Effector memory CD4-positive, alpha-beta T cell (primary cell): ENCODE results near the gene TMEM40.

ENCODE experiments used
- DNase-seq, 3 donors: peaks; one replicate each; pipeline ENCODE4 v3.0.0-alpha.2; 2020
- H3K27ac ChIP-seq: 2 replicates; pipeline ENCODE4 v1.7.0; 2013; ENCODE audit warnings: mild to moderate bottlenecking, low read length, moderate library complexity; ENCODE audit not compliant: insufficient read depth, poor library complexity, severe bottlenecking
- H3K27me3 ChIP-seq: replicated peaks from 2 replicates; pipeline ENCODE4 v1.7.0; 2013; ENCODE audit warnings: mild to moderate bottlenecking, low read length; ENCODE audit not compliant: insufficient read depth, control insufficient read depth, poor library complexity, severe bottlenecking
- H3K36me3 ChIP-seq: 2 replicates; pipeline ENCODE4 v1.7.0; 2013; ENCODE audit warnings: mild to moderate bottlenecking, low read length, moderate library complexity; ENCODE audit not compliant: control insufficient read depth, insufficient read depth
- H3K4me1 ChIP-seq: 2 replicates; pipeline ENCODE4 v1.7.0; 2013; ENCODE audit warnings: low read length, mild to moderate bottlenecking; ENCODE audit not compliant: control insufficient read depth, insufficient read depth, poor library complexity, severe bottlenecking
- H3K4me3 ChIP-seq: 2 replicates; pipeline ENCODE4 v1.7.0; 2013; ENCODE audit warnings: low read length, low read depth, mild to moderate bottlenecking; ENCODE audit not compliant: insufficient read depth, poor library complexity, severe bottlenecking
- H3K9me3 ChIP-seq: 2 replicates; pipeline ENCODE4 v1.7.0; 2013; ENCODE audit warnings: mild to moderate bottlenecking, low read length, moderate library complexity; ENCODE audit not compliant: control insufficient read depth
- total RNA-seq, 3 donors: gene quantifications; one replicate each; lab custom pipeline; 2026; lab: John Stamatoyannopoulos, UW

Gene TMEM40, protein sequence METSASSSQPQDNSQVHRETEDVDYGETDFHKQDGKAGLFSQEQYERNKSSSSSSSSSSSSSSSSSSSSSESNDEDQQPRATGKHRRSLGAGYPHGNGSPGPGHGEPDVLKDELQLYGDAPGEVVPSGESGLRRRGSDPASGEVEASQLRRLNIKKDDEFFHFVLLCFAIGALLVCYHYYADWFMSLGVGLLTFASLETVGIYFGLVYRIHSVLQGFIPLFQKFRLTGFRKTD
- total RNA-seq = 0 reads per million in 3 donors

DNA sequence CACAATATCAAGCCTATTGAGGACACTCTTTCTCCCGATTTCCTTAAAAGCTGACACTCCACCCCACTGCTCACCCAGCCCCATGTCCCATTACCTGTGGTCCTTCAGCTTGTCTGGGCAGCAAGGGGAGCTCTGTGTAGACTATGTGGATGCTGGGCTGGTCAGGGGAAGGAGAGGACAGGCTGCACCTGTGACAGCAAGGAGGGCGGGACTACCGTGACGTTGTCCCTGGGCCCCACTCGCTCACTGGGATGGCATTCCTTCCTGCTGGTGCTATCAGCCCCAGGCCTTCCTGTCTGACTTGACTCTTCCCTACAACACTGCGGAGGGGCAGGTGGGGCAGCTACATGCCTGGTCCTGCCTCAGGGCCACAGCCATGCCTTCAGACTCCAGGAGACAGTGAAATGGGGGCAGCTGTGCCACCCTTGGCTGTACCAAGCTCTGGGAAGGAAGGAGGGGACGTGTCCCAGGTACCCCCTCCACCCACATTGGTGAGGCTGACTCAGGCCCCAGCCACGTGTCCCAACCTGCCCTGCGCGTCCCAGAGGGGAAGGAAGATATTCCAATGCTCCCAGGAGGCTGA, at the start of gene TMEM40:
Gene TMEM40 (minus strand): TSS at position 163 of the 583 bp plus-strand sequence. CDS start 9,427 bp downstream, outside the sequence.
- H3K27ac ChIP-seq = no peak within 1 kb of the TSS
- no peak within 1 kb of the TSS for H3K4me3 ChIP-seq
- DNase-seq = no peak

DNA sequence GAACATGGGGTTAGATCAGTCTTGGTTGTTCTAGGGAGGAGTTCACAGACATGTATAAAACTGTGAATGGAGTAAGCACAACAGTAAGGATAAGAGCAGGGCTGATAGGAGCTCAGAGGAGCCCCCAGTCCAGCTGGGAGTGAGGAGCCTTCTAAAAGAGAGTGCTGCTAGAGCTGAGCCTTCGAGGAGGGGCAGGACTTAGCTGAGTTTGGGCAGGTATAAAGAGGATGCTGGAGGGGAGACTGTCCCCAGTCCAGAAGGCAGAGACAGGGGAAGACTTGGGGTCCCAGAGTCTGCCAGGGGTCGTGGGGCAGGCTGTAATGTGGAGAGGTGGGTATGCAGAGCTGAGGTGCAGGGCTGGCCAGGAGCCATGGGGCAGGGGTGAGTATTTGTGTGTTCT, 49.5 kb upstream of the TMEM40 start:
- DNase-seq = no peak
- H3K4me1 ChIP-seq = peaks cover 4% of the 10 kb centered on the region

More for the DNA sequence above, at the start of gene TMEM40:
- H3K9me3 ChIP-seq = no peaks in the 10 kb centered on the region
- no peaks in the 10 kb centered on the region for H3K36me3 ChIP-seq
- H3K27me3 ChIP-seq = no peaks in the 10 kb centered on the region
- no peaks in the 10 kb centered on the region for H3K4me1 ChIP-seq

DNA sequence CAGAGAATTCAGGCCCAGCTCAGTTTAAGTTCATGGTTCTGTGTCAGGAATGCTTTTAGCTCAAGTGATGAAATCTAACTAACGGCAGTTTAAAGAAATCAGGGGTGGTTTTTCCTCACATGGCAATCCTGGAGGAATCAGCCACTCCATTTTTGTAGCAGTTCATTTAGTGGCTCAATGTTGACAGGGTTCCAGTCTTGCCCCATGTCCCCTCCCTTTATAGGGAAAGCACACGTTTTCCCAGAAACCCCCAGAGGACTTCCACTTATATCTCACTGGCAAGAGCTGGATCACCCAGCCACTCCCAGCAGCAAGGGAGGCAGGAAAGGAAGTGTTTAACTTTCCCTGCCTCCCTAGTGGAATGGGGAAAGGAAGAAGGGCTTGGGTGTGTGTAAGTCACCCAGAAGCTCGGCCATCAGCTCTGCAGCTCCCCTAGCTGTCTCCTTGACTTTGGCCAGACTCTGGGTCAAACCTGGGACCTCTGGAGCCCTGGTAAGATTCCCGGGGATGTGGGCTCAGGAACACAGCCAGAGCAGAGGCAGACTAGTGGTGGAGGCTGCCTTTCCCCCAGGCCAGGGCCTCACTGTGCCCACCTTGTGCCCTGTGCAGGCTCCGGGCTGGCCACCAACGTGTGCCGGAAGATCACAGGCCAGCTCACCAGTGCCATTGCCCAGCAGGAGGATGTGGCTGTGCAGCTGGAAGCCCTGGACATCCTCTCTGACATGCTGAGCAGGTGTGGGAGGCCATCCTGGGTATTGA, 48.7 kb upstream of the TMEM40 start:
- no peaks in the 10 kb centered on the region for H3K9me3 ChIP-seq

More for the DNA sequence above, 49.5 kb upstream of the TMEM40 start:
- Histone ChIP-seq H3K9me3 (no peaks in the 10 kb centered on the region), H3K4me3 (no peak overlapping the region), H3K27me3 (no peaks in the 10 kb centered on the region), H3K36me3 (no peaks in the 10 kb centered on the region), H3K27ac (no peak overlapping the region)

DNA sequence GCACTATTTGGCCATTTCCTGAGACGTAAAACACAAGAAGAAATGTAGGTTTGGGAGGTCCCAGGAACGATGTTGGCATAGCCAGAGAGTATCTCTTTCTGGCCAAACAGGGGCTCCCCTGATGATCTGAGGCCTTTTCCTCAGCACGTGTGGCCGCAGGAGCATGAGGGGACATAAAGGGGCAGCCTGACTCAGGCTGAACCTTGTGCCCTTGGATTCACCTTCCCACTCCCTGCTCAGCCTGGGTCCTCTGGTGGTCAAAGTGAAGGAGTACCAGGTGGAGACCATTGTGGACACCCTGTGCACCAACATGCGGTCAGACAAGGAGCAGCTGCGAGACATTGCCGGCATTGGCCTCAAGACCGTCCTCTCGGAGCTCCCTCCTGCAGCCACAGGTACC, 48.0 kb upstream of the TMEM40 start:
- Histone ChIP-seq H3K4me1 (peaks cover 4% of the 10 kb centered on the region), H3K4me3 (no peak overlapping the region), H3K36me3 (no peaks in the 10 kb centered on the region), H3K27me3 (no peaks in the 10 kb centered on the region), H3K27ac (no peak overlapping the region), H3K9me3 (no peaks in the 10 kb centered on the region)
- no peak for DNase-seq

More for the DNA sequence above, 48.7 kb upstream of the TMEM40 start:
- Histone ChIP-seq H3K4me3 (no peak overlapping the region), H3K27me3 (no peaks in the 10 kb centered on the region), H3K27ac (no peak overlapping the region), H3K4me1 (peaks cover 4% of the 10 kb centered on the region), H3K36me3 (no peaks in the 10 kb centered on the region)
- no peak for DNase-seq

DNA sequence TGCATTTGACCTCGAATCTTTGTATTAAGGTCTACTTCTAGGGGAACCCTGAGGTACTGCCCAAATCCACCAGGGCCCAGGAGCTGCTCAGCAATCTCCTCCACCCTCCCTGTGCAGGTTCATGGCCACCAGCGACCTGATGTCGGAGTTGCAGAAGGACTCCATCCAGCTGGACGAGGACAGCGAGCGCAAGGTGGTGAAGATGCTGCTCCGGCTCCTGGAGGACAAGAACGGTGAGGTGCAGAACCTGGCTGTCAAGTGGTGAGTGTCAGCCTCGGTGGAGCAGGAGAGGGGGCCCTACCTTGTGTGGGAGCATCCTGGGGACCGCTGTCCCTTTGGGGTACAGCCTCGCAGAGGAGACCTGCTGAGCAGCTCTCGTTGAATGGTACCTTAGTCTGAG, 44.3 kb upstream of the TMEM40 start:
- no peaks in the 10 kb centered on the region for H3K27me3 ChIP-seq

DNA sequence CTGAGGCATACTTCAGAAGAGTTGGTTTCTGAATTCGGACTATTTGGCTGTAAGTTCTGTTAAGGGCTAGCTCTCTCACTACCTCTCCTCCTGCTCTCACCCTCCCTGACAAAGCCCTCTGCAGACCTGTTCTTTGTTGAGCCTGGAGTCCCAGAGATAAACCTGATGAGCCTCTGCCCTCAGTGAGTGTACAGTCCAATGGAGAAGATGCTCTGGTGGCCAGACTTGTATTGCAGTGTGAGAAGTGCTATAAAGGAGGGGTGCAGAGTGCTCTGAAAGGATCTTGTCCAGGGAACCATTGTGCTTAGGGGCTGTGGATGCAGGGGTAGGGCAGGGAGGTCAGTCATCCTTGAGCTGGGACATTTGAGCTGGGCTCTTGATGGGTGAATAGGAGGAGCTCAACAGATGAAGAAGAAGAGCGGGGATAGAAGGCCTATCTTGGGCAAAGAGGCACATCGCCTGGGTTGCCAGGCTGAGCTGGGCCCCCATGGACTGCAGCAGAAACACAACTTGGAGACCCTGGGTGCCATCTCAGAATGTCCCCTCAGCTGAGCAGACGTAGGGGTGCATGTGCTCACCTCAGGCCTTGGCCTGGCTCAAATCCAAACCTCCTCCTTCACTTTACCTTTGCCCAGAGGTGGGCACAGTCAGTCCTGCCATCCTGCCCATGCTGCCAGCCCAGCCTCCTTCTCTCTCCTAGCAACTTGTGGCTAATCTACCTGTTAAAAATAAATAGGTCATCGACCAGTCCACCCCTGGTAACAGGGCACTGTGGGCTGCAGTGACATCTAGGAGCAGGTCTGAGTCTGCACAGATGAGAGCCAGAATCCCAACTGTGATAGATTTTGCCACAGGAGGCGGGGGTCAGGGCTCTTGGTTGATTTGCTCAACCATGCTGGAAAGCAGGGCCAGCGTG, 40.7 kb upstream of the TMEM40 start:
- Histone ChIP-seq H3K4me3 (no peak overlapping the region), H3K27ac (no peak overlapping the region), H3K9me3 (no peaks in the 10 kb centered on the region), H3K4me1 (peaks cover 8% of the 10 kb centered on the region), H3K27me3 (no peaks in the 10 kb centered on the region), H3K36me3 (no peaks in the 10 kb centered on the region)
- DNase-seq = no peak

More for the DNA sequence above, 44.3 kb upstream of the TMEM40 start:
- no peak overlapping the region for H3K27ac ChIP-seq
- no peak for DNase-seq
- no peaks in the 10 kb centered on the region for H3K36me3 ChIP-seq
- H3K4me3 ChIP-seq = no peak overlapping the region
- no peaks in the 10 kb centered on the region for H3K4me1 ChIP-seq
- H3K9me3 ChIP-seq = no peaks in the 10 kb centered on the region

DNA sequence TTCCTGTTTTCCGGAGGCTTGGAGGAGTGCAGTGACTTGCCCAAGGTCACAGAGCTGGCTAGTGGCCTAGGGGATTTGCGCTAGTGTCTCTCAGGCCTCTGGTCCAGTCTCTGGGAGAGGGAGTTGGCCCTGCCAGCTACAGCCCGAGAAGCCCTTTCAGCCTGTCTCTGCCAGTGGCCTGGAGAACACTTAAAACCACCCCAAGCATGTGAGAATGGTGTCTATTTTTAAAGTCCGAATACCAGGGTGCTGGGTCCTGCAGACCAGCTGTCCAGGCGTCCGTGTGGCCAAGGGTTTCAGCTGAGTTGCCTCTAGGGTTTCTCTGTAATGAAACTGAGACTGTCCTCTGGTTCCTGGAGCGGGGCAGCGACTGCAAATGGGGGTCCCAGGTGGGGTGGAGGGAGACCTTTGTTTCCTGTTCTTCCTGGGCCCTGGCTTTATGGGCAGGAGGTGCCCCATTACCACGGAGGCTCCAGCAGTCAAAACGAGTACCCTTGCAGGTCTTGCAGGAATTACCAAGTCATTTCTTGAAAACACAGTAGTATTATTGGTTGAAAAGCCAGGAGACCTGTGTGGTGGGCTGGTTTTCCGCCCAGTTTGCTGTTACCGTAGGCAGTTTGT, 39.6 kb upstream of the TMEM40 start:
- H3K36me3 ChIP-seq = no peaks in the 10 kb centered on the region
- peaks cover 8% of the 10 kb centered on the region for H3K4me1 ChIP-seq
- H3K27ac ChIP-seq = no peak overlapping the region
- no peaks in the 10 kb centered on the region for H3K27me3 ChIP-seq
- no peak for DNase-seq
- no peak overlapping the region for H3K4me3 ChIP-seq
- no peaks in the 10 kb centered on the region for H3K9me3 ChIP-seq

DNA sequence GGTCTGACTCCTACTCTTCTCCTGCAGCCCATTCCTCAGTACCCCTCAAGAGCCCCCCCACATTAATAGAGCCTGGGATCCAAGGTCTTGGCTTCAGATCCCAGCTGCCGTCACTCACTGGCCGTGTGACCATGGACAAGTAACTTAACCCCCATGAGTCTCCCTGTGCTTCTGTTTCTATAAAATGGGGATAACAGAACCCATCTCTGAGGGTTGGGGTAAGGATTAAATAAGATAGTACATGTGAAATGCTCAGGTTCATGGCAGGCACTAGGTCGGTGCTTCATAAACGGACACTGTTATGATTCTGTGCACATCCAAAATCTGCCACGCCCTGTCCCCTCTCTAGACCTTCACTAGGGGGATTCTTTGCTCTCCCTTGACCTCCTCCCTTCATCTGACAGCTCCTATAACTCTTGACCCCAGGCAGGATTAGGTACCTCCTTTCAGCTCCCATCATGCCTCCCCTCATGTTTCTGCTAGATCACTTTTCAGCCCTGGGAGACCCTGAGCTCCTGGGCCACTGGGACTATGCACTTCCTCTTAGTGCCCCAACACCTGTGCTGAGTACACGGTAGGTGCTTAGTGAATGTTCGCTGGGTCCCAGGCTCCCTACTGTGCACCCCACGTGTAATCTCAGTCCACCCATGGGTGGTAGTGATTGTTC, 39.0 kb upstream of the TMEM40 start:
- peaks cover 8% of the 10 kb centered on the region for H3K4me1 ChIP-seq
- no peaks in the 10 kb centered on the region for H3K9me3 ChIP-seq
- H3K36me3 ChIP-seq = no peaks in the 10 kb centered on the region
- DNase-seq = no peak
- H3K27me3 ChIP-seq = no peaks in the 10 kb centered on the region
- H3K27ac ChIP-seq = no peak overlapping the region
- H3K4me3 ChIP-seq = no peak overlapping the region
